ENCODE results near the gene MAST3. TPM values are rescaled to one million over a fixed set of nuclear protein-coding genes. Genes with fewer than 3 reads are reported as not detected.

Gene MAST3
- total and polyA plus RNA-seq, 2 of the 13 experiments (the other 11 are each of a cell fraction or from before 2014, with no cell fraction given), result 4.1 to 4.6 TPM

GRCh38 chr19:18173572-18174288 is 76.2 kb downstream of the MAST3 start, which contains the start of gene IFI30 (continued):
- peak; percentile 33; the same call in 1 of the 2 replicates for TF ChIP-seq TFAP4 (IDR thresholded peaks at IDR 0.05; ENCODE audit: borderline replicate concordance, low read depth)
- peak; percentile 69; the same call in 1 of the 2 replicates for TF ChIP-seq ZNF224 (CRISPR knock-in tag; IDR thresholded peaks at IDR 0.05)
- TF ChIP-seq MED13 (CRISPR knock-in tag; IDR thresholded peaks at IDR 0.05), result peak; percentile 75
- TF ChIP-seq ZNF232 (CRISPR knock-in tag; IDR thresholded peaks at IDR 0.05; ENCODE audit: borderline replicate concordance), result peak; percentile 50; the same call in 1 of the 2 replicates
- TF ChIP-seq SRSF1 (optimal IDR thresholded peaks at IDR 0.05; ENCODE audit: low read depth, low read length), result peak; percentile 32
- TF ChIP-seq ZNF704 (CRISPR knock-in tag; IDR thresholded peaks at IDR 0.05; ENCODE audit: borderline replicate concordance), result 0 out of 2 replicates have a peak, but pooled peaks have one; percentile 79
- TF ChIP-seq IKZF5 (CRISPR knock-in tag; IDR thresholded peaks at IDR 0.05), result peak; percentile 58; the same call in 1 of the 2 replicates
- TF ChIP-seq RERE (CRISPR knock-in tag; IDR thresholded peaks at IDR 0.05; ENCODE audit: low read depth), result peak; percentile 17; the same call in 1 of the 2 replicates
- peak; percentile 51; the same call in 1 of the 2 replicates for TF ChIP-seq RXRA (CRISPR knock-in tag; IDR thresholded peaks at IDR 0.05)
- 0 out of 2 replicates have a peak, but pooled peaks have one; percentile 39 for TF ChIP-seq E2F1 (CRISPR knock-in tag; IDR thresholded peaks at IDR 0.05)
- no peak; the same call in 1 of the 2 replicates for TF ChIP-seq ZMYM3 (CRISPR knock-in tag; IDR thresholded peaks at IDR 0.05)
- TF ChIP-seq ZNF547 (CRISPR knock-in tag; IDR thresholded peaks at IDR 0.05), result no peak
- no peak for TF ChIP-seq NFE2 (CRISPR knock-in tag; IDR thresholded peaks at IDR 0.05)
- 0 out of 2 replicates have a peak, but pooled peaks have one; percentile 43 for TF ChIP-seq TERF1 (CRISPR knock-in tag; IDR thresholded peaks at IDR 0.05)
- 0 out of 2 replicates have a peak, but pooled peaks have one; percentile 67 for TF ChIP-seq NKX3-1 (CRISPR knock-in tag; IDR thresholded peaks at IDR 0.05)
- TF ChIP-seq BHLHE40 (IDR thresholded peaks at IDR 0.05; ENCODE audit: low read length), result peak; percentile 92

All from HepG2 (cell line).